Stimulated activated CD8-positive, alpha-beta memory T cell treated with anti-CD3 and anti-CD28 coated beads, Interleukin-2, amount 100 ng/mL, for 48 hours (primary cell): ENCODE results near the gene FGD5.
"Not testable (repeated sequence)": the region's sequence is repeated elsewhere in the genome, so short reads cannot be mapped to it uniquely, and the experiment has no call there.

Experiments used
- DNase-seq, 2 donors: peaks; one replicate each; pipeline ENCODE4 v3.0.0-alpha.2; 2020; ENCODE audit warnings: low read depth in 2 of 2

Gene FGD5

GRCh38 chr3:14900881-14901873, 82.4 kb downstream of the FGD5 start:
- DNase-seq, result no peak

- DNase-seq, result no peak
Measured at GRCh38 chr3:14902719-14903118, 84.0 kb downstream of the FGD5 start.

- not testable (repeated sequence) for DNase-seq
Measured at GRCh38 chr3:14903501-14903900, 84.7 kb downstream of the FGD5 start.

- DNase-seq, result no peak
Measured at GRCh38 chr3:14905055-14905657, 86.4 kb downstream of the FGD5 start.

GRCh38 chr3:14906355-14906971, 87.7 kb downstream of the FGD5 start:
- no peak for DNase-seq

GRCh38 chr3:14907043-14907966, 88.5 kb downstream of the FGD5 start:
- no peak for DNase-seq

- DNase-seq, result no peak
Measured at GRCh38 chr3:14909250-14909649, 90.5 kb downstream of the FGD5 start.

- DNase-seq, result no peak
Measured at GRCh38 chr3:14911651-14912050, 92.9 kb downstream of the FGD5 start.

GRCh38 chr3:14913071-14913925, 94.5 kb downstream of the FGD5 start:
- no peak for DNase-seq

GRCh38 chr3:14913926-14914778, 95.4 kb downstream of the FGD5 start:
- no peak for DNase-seq

- no peak for DNase-seq
Measured at GRCh38 chr3:14914779-14915117, 96.0 kb downstream of the FGD5 start.

GRCh38 chr3:14915636-14916222, 97.0 kb downstream of the FGD5 start:
- no peak for DNase-seq

- DNase-seq, result no peak
Measured at GRCh38 chr3:14918356-14918860, 99.6 kb downstream of the FGD5 start.

- no peak for DNase-seq
Measured at GRCh38 chr3:14920536-14920935, 101.8 kb downstream of the FGD5 start.

GRCh38 chr3:14921034-14921616, 102.4 kb downstream of the FGD5 start:
- peak; percentile 66 to 77 for DNase-seq

- DNase-seq, result no peak
Measured at GRCh38 chr3:14921811-14922705, 103.3 kb downstream of the FGD5 start.

- no peak for DNase-seq
Measured at GRCh38 chr3:14922863-14923262, 104.1 kb downstream of the FGD5 start.

GRCh38 chr3:14923476-14923875, 104.7 kb downstream of the FGD5 start:
- DNase-seq, result no peak
